H1 (cell line): ENCODE data around the gene SLC24A4.

Experiments
- BACH1 ChIP-seq: IDR thresholded peaks from 2 replicates; pipeline ENCODE4 v1.6.1; 2012; ENCODE audit warnings: low read length, improper control_type of control experiment
- CREB1 ChIP-seq: IDR thresholded peaks from 2 replicates; pipeline ENCODE4 v1.6.1; 2012; ENCODE audit warnings: inconsistent platforms
- EP300 ChIP-seq, 2 experiments: IDR thresholded peaks; 1 replicate in 1 of 2; 2 replicates in 1 of 2; pipeline ENCODE4 v1.6.1; 2011 to 2012; ENCODE audit warnings: low read depth in 2 of 2, low read length in 2 of 2, mild to moderate bottlenecking in 2 of 2, borderline replicate concordance in 1 of 2, inconsistent platforms in 1 of 2, moderate library complexity in 1 of 2
- GTF2F1 ChIP-seq: IDR thresholded peaks from 2 replicates; pipeline ENCODE4 v1.6.1; 2012; ENCODE audit warnings: low read depth, low read length, improper control_type of control experiment, borderline replicate concordance
- HDAC6 ChIP-seq: IDR thresholded peaks from one replicate; pipeline ENCODE4 v1.7.1; 2012; ENCODE audit warnings: low read depth, mild to moderate bottlenecking, inconsistent platforms, low read length, moderate library complexity
- POLR2A ChIP-seq, 2 experiments: IDR thresholded peaks; 1 replicate in 1 of 2; 2 replicates in 1 of 2; pipeline ENCODE4 v1.6.1; 2011; ENCODE audit warnings: low read depth in 2 of 2, low read length in 2 of 2, mild to moderate bottlenecking in 2 of 2; ENCODE audit errors: control extremely low read depth in 1 of 2
- POLR2AphosphoS5 ChIP-seq: IDR thresholded peaks from 2 replicates; pipeline ENCODE4 v1.6.1; 2011; ENCODE audit warnings: low read depth, low read length
- RFX5 ChIP-seq: IDR thresholded peaks from 2 replicates; pipeline ENCODE4 v1.6.1; 2011; ENCODE audit warnings: low read depth, low read length, improper control_type of control experiment, borderline replicate concordance
- SIX5 ChIP-seq: IDR thresholded peaks from 2 replicates; pipeline ENCODE4 v1.6.1; 2011; ENCODE audit warnings: mild to moderate bottlenecking, low read depth, low read length
- TF ChIP-seq, protein P1 (sequence below), 3 experiments: IDR thresholded peaks; 1 replicate in 2 of 3; 2 replicates in 1 of 3; pipeline versions ENCODE4 v1.5.1 to v1.6.1; 2011; ENCODE audit warnings: low read length in 3 of 3, mild to moderate bottlenecking in 3 of 3, inconsistent platforms in 2 of 3, low read depth in 1 of 3, moderate library complexity in 1 of 3; ENCODE audit not compliant: insufficient read depth in 1 of 3; ENCODE audit errors: control extremely low read depth in 1 of 3
- TF ChIP-seq, protein P2 (sequence below): IDR thresholded peaks from 2 replicates; pipeline ENCODE4 v1.6.1; 2012; ENCODE audit warnings: low read length, inconsistent platforms
- TF ChIP-seq, protein P3 (sequence below): IDR thresholded peaks from 2 replicates; pipeline ENCODE4 v1.6.1; 2011; ENCODE audit warnings: low read length, improper control_type of control experiment

DNA sequence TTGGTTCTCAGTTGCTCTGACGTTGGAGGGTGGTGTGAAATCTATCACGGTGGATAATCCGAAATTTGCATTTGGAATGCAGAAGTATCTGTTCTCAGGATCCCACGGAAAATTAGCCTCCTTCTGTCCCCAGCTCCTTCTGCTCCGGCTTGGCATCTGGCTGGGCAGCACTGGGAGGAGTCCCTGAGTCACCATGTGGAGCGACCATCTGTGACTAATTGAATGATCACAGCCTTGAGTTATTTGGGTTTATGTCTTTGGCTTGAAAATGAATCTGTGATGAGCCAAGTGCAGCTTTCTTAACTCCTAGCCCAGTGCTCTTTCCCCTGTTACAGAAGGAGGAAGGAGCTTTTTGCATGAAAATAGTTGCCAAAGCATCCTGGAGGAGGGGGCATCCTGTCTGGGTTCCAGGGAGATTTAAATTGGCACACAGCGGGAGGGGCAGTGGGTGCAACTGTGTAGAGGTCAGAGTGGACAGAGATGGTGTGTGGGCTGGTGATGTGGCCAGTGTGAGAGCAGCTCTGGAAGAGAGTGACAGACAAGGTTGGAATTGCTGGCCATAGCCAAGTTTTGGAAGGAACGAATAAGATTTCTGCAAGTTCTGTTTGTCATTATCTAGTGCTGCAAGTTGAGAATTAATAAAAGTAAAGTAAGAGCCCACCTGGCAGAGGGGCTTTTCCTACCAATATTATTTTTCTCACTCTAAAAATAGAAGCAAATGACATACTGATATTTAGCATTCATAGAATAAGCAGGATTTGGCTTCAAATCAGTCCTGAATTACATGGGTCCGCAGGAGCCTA lies 74.4 kb downstream of the SLC24A4 start:
- TF ChIP-seq EP300 (IDR thresholded peaks at IDR 0.05; ENCODE audit: borderline replicate concordance in 1 of 2, low read depth in 2 of 2, low read length in 2 of 2) (no peak), POLR2A (IDR thresholded peaks at IDR 0.05; ENCODE audit: control extremely low read depth in 1 of 2, low read depth in 2 of 2, low read length in 2 of 2) (no peak), POLR2AphosphoS5 (no peak), RFX5 (no peak), CREB1 (no peak), SIX5 (no peak), BACH1 (no peak), GTF2F1 (no peak), HDAC6 (no peak)
- TF ChIP-seq, protein P1, sequence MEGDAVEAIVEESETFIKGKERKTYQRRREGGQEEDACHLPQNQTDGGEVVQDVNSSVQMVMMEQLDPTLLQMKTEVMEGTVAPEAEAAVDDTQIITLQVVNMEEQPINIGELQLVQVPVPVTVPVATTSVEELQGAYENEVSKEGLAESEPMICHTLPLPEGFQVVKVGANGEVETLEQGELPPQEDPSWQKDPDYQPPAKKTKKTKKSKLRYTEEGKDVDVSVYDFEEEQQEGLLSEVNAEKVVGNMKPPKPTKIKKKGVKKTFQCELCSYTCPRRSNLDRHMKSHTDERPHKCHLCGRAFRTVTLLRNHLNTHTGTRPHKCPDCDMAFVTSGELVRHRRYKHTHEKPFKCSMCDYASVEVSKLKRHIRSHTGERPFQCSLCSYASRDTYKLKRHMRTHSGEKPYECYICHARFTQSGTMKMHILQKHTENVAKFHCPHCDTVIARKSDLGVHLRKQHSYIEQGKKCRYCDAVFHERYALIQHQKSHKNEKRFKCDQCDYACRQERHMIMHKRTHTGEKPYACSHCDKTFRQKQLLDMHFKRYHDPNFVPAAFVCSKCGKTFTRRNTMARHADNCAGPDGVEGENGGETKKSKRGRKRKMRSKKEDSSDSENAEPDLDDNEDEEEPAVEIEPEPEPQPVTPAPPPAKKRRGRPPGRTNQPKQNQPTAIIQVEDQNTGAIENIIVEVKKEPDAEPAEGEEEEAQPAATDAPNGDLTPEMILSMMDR (IDR thresholded peaks at IDR 0.05; ENCODE audit: control extremely low read depth in 1 of 3, insufficient read depth in 1 of 3, low read depth in 1 of 3, low read length in 3 of 3), result no peak
- TF ChIP-seq, protein P2, sequence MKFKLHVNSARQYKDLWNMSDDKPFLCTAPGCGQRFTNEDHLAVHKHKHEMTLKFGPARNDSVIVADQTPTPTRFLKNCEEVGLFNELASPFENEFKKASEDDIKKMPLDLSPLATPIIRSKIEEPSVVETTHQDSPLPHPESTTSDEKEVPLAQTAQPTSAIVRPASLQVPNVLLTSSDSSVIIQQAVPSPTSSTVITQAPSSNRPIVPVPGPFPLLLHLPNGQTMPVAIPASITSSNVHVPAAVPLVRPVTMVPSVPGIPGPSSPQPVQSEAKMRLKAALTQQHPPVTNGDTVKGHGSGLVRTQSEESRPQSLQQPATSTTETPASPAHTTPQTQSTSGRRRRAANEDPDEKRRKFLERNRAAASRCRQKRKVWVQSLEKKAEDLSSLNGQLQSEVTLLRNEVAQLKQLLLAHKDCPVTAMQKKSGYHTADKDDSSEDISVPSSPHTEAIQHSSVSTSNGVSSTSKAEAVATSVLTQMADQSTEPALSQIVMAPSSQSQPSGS, result no peak
- TF ChIP-seq, protein P3, sequence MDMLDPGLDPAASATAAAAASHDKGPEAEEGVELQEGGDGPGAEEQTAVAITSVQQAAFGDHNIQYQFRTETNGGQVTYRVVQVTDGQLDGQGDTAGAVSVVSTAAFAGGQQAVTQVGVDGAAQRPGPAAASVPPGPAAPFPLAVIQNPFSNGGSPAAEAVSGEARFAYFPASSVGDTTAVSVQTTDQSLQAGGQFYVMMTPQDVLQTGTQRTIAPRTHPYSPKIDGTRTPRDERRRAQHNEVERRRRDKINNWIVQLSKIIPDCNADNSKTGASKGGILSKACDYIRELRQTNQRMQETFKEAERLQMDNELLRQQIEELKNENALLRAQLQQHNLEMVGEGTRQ, result no peak
